Stimulated activated CD4-positive, alpha-beta T cell treated with anti-CD3 and anti-CD28 coated beads, Interleukin-15, amount 100 ng/mL, for 48 hours (primary cell): ENCODE data around the gene BIRC7.

Experiments
- DNase-seq, 2 donors: peaks; one replicate each; pipeline ENCODE4 v3.0.0-alpha.2; 2020; ENCODE audit warnings: low read depth in 2 of 2

BIRC7 gene

GRCh38 chr20:63224412-63225081 is 11.2 kb upstream of the BIRC7 start:
- no peak for DNase-seq

- no peak for DNase-seq
Measured at GRCh38 chr20:63225082-63225454, 10.6 kb upstream of the BIRC7 start.

- no peak for DNase-seq
Measured at GRCh38 chr20:63226042-63226943, 9.4 kb upstream of the BIRC7 start.

- no peak for DNase-seq
Measured at GRCh38 chr20:63227260-63227659, 8.4 kb upstream of the BIRC7 start.

GRCh38 chr20:63228806-63229205 is 6.9 kb upstream of the BIRC7 start:
- no peak for DNase-seq

GRCh38 chr20:63230800-63231268 is 4.9 kb upstream of the BIRC7 start:
- DNase-seq: no peak

GRCh38 chr20:63232235-63233060 is 3.3 kb upstream of the BIRC7 start:
- DNase-seq: no peak

- no peak for DNase-seq
Measured at GRCh38 chr20:63233061-63233344, 2.7 kb upstream of the BIRC7 start.

GRCh38 chr20:63233924-63234323 is 1.8 kb upstream of the BIRC7 start:
- no peak for DNase-seq

GRCh38 chr20:63234693-63235398 is 859 bp upstream of the BIRC7 start:
- no peak for DNase-seq

- DNase-seq: no peak
Measured at GRCh38 chr20:63236116-63236837, 572 bp downstream of the BIRC7 start.

GRCh38 chr20:63238031-63238430 is 2.3 kb downstream of the BIRC7 start:
- no peak for DNase-seq

GRCh38 chr20:63238514-63239125 is 2.9 kb downstream of the BIRC7 start:
- no peak for DNase-seq

- DNase-seq: no peak
Measured at GRCh38 chr20:63239431-63239830, 3.7 kb downstream of the BIRC7 start.

GRCh38 chr20:63240004-63240403 is 4.3 kb downstream of the BIRC7 start:
- DNase-seq: no peak

GRCh38 chr20:63241272-63241671 is 5.6 kb downstream of the BIRC7 start:
- DNase-seq: no peak

- no peak for DNase-seq
Measured at GRCh38 chr20:63242736-63243135, 7.0 kb downstream of the BIRC7 start.

- DNase-seq: no peak
Measured at GRCh38 chr20:63243604-63244247, 8.0 kb downstream of the BIRC7 start.

GRCh38 chr20:63244468-63244867 is 8.8 kb downstream of the BIRC7 start:
- no peak for DNase-seq
